Measurements from ENCODE around the gene RND3.

Gene RND3

DNA sequence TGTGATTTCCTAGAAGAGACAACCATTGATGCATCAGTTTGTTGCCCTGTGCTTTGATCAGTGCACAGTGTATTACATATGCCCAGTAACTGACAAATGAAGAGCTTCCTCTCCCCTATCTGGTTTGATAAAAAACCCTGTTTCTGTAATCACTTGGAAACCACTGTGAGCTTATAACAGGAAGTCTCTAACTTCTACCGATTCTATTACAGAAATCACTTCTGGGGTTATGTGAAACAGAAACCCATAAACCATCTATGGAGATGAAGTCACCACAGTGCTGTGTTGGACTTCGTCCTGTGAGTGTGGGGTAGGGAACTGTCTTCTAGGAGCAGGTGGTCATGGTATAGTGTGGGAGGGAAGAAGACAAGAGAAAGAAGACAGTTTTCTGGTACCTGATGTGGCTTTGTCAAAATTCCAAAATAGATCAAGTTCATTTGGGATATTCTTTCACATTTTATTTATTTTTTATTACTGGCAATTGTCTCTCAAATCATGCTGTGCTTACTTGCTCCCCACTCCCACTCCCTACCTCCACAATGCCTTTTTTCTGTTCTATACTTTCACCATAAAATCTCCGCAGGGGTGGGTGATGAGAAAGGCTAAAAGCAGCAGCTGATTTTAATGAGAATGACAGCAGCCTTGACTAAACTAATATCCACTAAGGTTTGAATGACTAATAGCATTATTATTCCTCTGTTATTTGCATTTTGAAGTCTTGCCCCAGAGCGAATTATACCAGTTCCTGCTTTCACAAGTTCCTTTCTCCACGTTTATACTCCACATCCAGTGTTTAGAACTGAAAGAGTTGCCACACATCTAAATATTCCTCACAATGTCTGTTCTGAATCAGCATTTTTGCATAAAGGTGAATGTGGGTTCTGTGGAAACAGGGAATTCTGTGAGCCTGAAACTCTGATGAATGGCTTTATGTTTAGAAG is 41.7 kb upstream of the RND3 start:
- TF ChIP-seq, protein P1, sequence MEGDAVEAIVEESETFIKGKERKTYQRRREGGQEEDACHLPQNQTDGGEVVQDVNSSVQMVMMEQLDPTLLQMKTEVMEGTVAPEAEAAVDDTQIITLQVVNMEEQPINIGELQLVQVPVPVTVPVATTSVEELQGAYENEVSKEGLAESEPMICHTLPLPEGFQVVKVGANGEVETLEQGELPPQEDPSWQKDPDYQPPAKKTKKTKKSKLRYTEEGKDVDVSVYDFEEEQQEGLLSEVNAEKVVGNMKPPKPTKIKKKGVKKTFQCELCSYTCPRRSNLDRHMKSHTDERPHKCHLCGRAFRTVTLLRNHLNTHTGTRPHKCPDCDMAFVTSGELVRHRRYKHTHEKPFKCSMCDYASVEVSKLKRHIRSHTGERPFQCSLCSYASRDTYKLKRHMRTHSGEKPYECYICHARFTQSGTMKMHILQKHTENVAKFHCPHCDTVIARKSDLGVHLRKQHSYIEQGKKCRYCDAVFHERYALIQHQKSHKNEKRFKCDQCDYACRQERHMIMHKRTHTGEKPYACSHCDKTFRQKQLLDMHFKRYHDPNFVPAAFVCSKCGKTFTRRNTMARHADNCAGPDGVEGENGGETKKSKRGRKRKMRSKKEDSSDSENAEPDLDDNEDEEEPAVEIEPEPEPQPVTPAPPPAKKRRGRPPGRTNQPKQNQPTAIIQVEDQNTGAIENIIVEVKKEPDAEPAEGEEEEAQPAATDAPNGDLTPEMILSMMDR (IDR thresholded peaks at IDR 0.05; ENCODE audit: borderline replicate concordance, control extremely low read depth, extremely low read depth, insufficient read depth, missing control alignments) = no peak
- in situ Hi-C loops (cut with MboI; ENCODE audit: low sequenced_read_pairs, unreplicated experiment) = no loop called here

DNA sequence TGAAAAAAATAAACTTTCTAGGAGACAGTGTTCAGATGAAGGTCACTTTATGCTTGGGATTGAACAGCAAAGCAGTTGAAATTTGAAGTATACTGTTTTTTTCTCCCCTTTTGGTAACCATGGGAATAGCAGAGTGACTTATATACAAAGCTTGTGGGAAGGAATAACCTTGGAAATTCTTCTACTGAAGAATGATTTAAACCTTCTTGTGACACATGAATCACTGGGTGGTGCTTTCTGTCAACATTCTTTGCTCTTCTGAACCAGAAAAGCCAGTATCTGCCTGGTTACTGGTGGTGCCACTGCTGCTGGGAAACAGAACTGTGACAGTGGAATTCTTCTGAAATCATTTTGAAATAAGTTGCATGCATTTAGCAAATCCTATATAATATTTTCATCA is 39.4 kb upstream of the RND3 start:
- TF ChIP-seq, protein P1 (IDR thresholded peaks at IDR 0.05; ENCODE audit: borderline replicate concordance, control extremely low read depth, extremely low read depth, insufficient read depth, missing control alignments) = no peak
- no peak for DNase-seq (ENCODE audit: low spot score)
- in situ Hi-C loops (cut with MboI; ENCODE audit: low sequenced_read_pairs, unreplicated experiment) = no loop called here

More for the DNA sequence above, 41.7 kb upstream of the RND3 start:
- no peak for DNase-seq (ENCODE audit: low spot score)

DNA sequence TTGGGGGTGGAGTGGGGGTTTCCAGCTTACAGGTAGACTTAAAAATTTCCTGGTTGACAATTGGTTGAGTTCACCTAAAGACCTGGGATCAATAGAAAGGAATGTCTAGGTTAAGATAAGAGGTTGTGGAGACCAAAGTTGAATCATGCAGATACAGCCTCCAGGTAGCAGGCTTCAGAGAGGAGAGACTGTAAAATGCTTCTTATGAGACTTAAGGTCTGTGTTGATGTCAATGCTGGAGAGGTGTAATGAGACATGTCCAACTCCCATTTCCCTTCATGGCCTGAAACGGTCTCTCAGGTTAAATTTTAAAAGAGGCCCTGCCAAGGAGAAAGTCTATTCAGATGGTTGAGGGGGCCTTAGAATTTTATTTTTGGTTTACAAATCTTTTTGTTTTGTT is 38.5 kb upstream of the RND3 start:
- DNase-seq (ENCODE audit: low spot score) = no peak
- TF ChIP-seq, protein P1 (IDR thresholded peaks at IDR 0.05; ENCODE audit: borderline replicate concordance, control extremely low read depth, extremely low read depth, insufficient read depth, missing control alignments) = no peak

DNA sequence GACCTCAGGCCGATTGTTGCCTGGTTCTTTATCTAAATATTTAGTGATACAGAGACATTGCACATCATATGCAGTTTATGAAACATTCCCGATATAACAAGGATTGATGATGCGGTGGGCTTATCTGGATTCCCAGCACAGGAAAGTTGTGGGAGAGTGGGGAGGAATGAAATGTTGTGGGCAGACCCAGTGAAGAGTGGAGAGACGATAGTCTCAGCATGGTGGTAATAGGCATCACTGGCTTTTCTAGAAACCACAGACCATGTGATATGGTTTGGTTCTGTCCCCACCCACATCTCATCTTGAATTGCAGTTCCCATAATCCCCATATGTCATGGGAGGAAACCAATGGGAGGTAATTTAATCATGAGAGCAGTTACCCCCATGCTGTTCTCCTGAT is 34.8 kb upstream of the RND3 start:
- TF ChIP-seq, protein P1 (IDR thresholded peaks at IDR 0.05; ENCODE audit: borderline replicate concordance, control extremely low read depth, extremely low read depth, insufficient read depth, missing control alignments) = no peak
- DNase-seq (ENCODE audit: low spot score) = no peak
- in situ Hi-C loops (cut with MboI; ENCODE audit: low sequenced_read_pairs, unreplicated experiment) = no loop called here

More for the DNA sequence above, 38.5 kb upstream of the RND3 start:
- in situ Hi-C loops (cut with MboI; ENCODE audit: low sequenced_read_pairs, unreplicated experiment) = no loop called here

DNA sequence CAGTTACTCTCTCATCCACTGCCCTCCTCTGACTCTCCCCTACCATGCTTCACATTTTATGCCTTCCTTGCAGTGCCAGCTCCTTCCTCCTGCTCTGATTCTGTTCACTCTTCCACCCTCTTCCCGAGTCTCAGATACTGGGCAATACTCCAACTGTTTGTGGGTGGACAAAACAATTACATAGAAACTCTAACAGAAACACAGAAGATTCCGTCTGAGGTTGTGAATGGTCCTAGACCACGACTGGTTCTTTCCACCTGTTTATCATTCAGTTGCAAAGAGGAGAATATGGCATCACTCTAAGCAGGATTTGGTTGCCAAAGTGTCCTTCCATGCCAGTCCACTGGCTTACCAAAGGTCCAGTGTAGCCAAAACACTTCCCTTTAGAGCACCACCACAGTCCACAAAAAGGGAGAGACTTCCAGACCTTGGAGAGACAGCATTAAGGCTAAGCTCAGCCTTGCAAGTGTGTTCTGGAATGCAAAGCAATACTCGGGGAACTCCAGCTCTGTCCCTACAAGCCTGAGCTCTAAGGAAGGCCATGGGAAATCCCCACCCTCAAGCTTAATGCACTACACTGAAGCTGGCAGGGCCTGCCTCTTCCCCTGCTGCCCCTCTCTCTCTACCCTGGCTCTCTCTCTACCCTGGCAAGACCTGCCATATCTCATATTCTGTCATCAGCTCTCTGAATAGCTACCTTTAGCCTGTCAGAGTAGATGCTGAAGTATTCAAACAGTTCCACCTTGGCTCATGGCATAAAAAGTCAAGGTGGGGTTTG is 33.6 kb upstream of the RND3 start:
- DNase-seq (ENCODE audit: low spot score) = no peak
- TF ChIP-seq, protein P1 (IDR thresholded peaks at IDR 0.05; ENCODE audit: borderline replicate concordance, control extremely low read depth, extremely low read depth, insufficient read depth, missing control alignments) = no peak
- in situ Hi-C loops (cut with MboI; ENCODE audit: low sequenced_read_pairs, unreplicated experiment) = no loop called here

DNA sequence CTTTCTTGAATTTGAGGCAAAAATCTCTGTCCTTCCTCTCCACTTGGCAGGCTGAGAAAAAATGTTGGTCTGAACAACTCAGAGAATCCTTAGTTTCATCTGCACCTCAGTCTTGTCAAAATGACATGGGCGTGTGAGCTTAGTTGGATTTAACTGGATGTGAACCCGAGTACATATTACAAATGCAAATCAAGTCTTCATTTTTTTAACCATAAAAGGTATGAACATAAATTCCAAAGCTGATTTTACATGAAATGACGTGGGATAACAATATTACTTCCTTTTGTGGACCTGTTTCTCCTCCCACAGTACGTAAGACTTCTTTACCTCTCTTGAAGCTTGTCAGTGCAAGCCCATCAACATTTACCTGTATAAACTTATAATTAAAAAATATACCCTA is 32.6 kb upstream of the RND3 start:
- no peak for DNase-seq (ENCODE audit: low spot score)
- TF ChIP-seq, protein P1 (IDR thresholded peaks at IDR 0.05; ENCODE audit: borderline replicate concordance, control extremely low read depth, extremely low read depth, insufficient read depth, missing control alignments) = no peak
- in situ Hi-C loops (cut with MboI; ENCODE audit: low sequenced_read_pairs, unreplicated experiment) = no loop called here

Data from GM13976 (cell line).